Measurements from ENCODE around the gene UMAD1. TPM values are rescaled to one million over a fixed set of nuclear protein-coding genes. Genes with fewer than 3 reads are reported as not detected.

The UMAD1 gene
- total and polyA plus RNA-seq, 2 of the 4 experiments (the other 2 are of a cell fraction) = 5.2 to 8.4 TPM

- H3K9me3 ChIP-seq (ENCODE audit: control insufficient read depth, insufficient read depth, low read length) = no peaks in the 10 kb centered on the region
- no peak overlapping the region for H2BK20ac ChIP-seq (ENCODE audit: low read depth, low read length)
- no peak overlapping the region for H3K18ac ChIP-seq (ENCODE audit: low read depth, low read length)
- no peak overlapping the region for H2BK5ac ChIP-seq (ENCODE audit: low read depth, low read length, poor library complexity, severe bottlenecking)
- no peak overlapping the region for H2AFZ ChIP-seq (replicated peaks; ENCODE audit: low read length, poor library complexity)
- in situ Hi-C loops (cut with MboI; ENCODE audit: low sequenced_read_pairs) (no loop called here), dilution Hi-C loops (cut with HindIII; ENCODE audit: low sequenced_read_pairs, unreplicated experiment) (no loop called here), intact Hi-C loops (cut with micrococcal nuclease) (no loop called here)
- H3K4me1 ChIP-seq (ENCODE audit: control insufficient read depth, insufficient read depth, low read length) = peaks cover 8% of the 10 kb centered on the region
- no peak overlapping the region for H3K4me2 ChIP-seq (ENCODE audit: low read depth, low read length)
- no peak overlapping the region for H4K5ac ChIP-seq (ENCODE audit: low read depth, low read length)
- H3K4ac ChIP-seq (ENCODE audit: low read depth, low read length) = no peak overlapping the region
- ChIA-PET CTCF (no interaction called here), POLR2A (ENCODE audit: unreplicated experiment) (no interaction called here)
- BruUV-seq (replicated peaks) = no TSS peak
- no peak overlapping the region for H3K56ac ChIP-seq (ENCODE audit: extremely low read depth, insufficient read depth, low read length)
- H4K20me1 ChIP-seq (ENCODE audit: insufficient read depth, low read length) = no peaks in the 10 kb centered on the region
- no peaks in the 10 kb centered on the region for H3K79me1 ChIP-seq (ENCODE audit: low read depth in 1 of 2, low read length in 2 of 2)
- no peak overlapping the region for H3K27ac ChIP-seq (ENCODE audit: insufficient read depth, low read length)
- ATAC-seq (ENCODE audit: low read depth) = no peak
- no peak overlapping the region for H2BK120ac ChIP-seq (ENCODE audit: low read depth, low read length)
- H2AK5ac ChIP-seq (ENCODE audit: low read depth, low read length) = no peak overlapping the region
- H3K23ac ChIP-seq (ENCODE audit: low read depth, low read length) = no peak overlapping the region
- H4K8ac ChIP-seq (ENCODE audit: low read depth in 2 of 2, low read length in 2 of 2) = no peak overlapping the region
- no peaks in the 10 kb centered on the region for H3K27me3 ChIP-seq (ENCODE audit: control insufficient read depth, insufficient read depth, low read length)
- H3K4me3 ChIP-seq (ENCODE audit: insufficient read depth, low read depth, low read length) = no peak overlapping the region
- no peak for TF ChIP-seq CTCF (conservative IDR thresholded peaks at IDR 0.05; ENCODE audit: low read depth, low read length)
- TF ChIP-seq ELK1 (IDR thresholded peaks at IDR 0.05; ENCODE audit: borderline replicate concordance, low read depth, low read length) = no peak
- TF ChIP-seq NFE2L2 (IDR thresholded peaks at IDR 0.05; ENCODE audit: low read depth, low read length) = no peak
- TF ChIP-seq USF2 (IDR thresholded peaks at IDR 0.05; ENCODE audit: low read depth, low read length) = no peak
- TF ChIP-seq BHLHE40 (IDR thresholded peaks at IDR 0.05; ENCODE audit: low read depth, low read length) = no peak
- no peak for TF ChIP-seq MAFK (IDR thresholded peaks at IDR 0.05; ENCODE audit: low read depth, low read length)
- TF ChIP-seq MAZ (IDR thresholded peaks at IDR 0.05; ENCODE audit: borderline replicate concordance, low read depth, low read length) = no peak
- no peak for TF ChIP-seq CEBPB (IDR thresholded peaks at IDR 0.05; ENCODE audit: low read depth, low read length)
- TF ChIP-seq SMC3 (IDR thresholded peaks at IDR 0.05; ENCODE audit: low read depth, low read length) = no peak
- TF ChIP-seq RAD21 (IDR thresholded peaks at IDR 0.05; ENCODE audit: low read length) = no peak
- no peak for TF ChIP-seq MXI1 (IDR thresholded peaks at IDR 0.05; ENCODE audit: borderline replicate concordance, low read depth, low read length)
- no peak for TF ChIP-seq RFX5 (IDR thresholded peaks at IDR 0.05; ENCODE audit: low read depth, low read length)
- no peak for TF ChIP-seq POLR2A (IDR thresholded peaks at IDR 0.05; ENCODE audit: low read depth, low read length)
- TF ChIP-seq CHD1 (IDR thresholded peaks at IDR 0.05; ENCODE audit: low read depth, low read length) = no peak
- TF ChIP-seq FOS (IDR thresholded peaks at IDR 0.05; ENCODE audit: low read depth, low read length) = no peak
- TF ChIP-seq RCOR1 (IDR thresholded peaks at IDR 0.05; ENCODE audit: insufficient replicate concordance, low read length) = no peak
- H4K91ac ChIP-seq (ENCODE audit: insufficient read depth, low read depth, low read length) = no peak overlapping the region
- no peak overlapping the region for H3K9ac ChIP-seq (ENCODE audit: low read depth, low read length)
- H3K9me1 ChIP-seq (ENCODE audit: insufficient read depth, low read length) = peaks cover 3% of the 10 kb centered on the region; the same call in 1 of the 2 replicates
- H3K36me3 ChIP-seq (ENCODE audit: control insufficient read depth, insufficient read depth, low read length) = peaks cover 1% of the 10 kb centered on the region; the same call in 1 of the 2 replicates
- H3K14ac ChIP-seq (replicated peaks; ENCODE audit: low read depth, low read length) = no peak overlapping the region
- no peak overlapping the region for H2BK15ac ChIP-seq (ENCODE audit: low read depth, low read length)
- DNase-seq = no peak
- no CpG with 5 or more reads among the region's 2 CpGs for WGBS, 2 experiments (ENCODE audit: extremely low coverage in 2 of 2, insufficient read length in 1 of 2)
- no peak overlapping the region for H2AK9ac ChIP-seq (replicated peaks; ENCODE audit: low read depth, low read length, poor library complexity)
Observed at GRCh38 chr7:7793249-7793648, 152.7 kb downstream of the UMAD1 start.
